Activated naive CD8-positive, alpha-beta T cell treated with anti-CD3 and anti-CD28 coated beads, Interleukin-2, amount 50 U/mL, for 24 hours (primary cell): ENCODE measurements around the gene GPATCH3.
A peak's percentile ranks its signal among the peaks of the same experiment; 100 is the strongest.
"Not testable (repeated sequence)": the region's sequence is repeated elsewhere in the genome, so short reads cannot be mapped to it uniquely, and the experiment has no call there.

ENCODE experiments used
- ATAC-seq: fragments of 150-1000 bp; cut with Tn5 transposase; one replicate; pipeline ENCODE4 v1.10.0; 2021
- DNase-seq: peaks from one replicate; pipeline ENCODE4 v3.0.0; 2021
- H3K27ac Mint-ChIP-seq: one replicate; pipeline ENCODE4 v1.8.0; 2021; ENCODE audit warnings: mild to moderate bottlenecking, mixed read lengths
- H3K27me3 Mint-ChIP-seq: one replicate; pipeline ENCODE4 v1.8.0; 2021; ENCODE audit warnings: mixed read lengths
- H3K36me3 Mint-ChIP-seq: one replicate; pipeline ENCODE4 v1.8.0; 2021; ENCODE audit warnings: low read depth, mixed read lengths
- H3K4me1 Mint-ChIP-seq: one replicate; pipeline ENCODE4 v1.8.0; 2021; ENCODE audit warnings: mixed read lengths
- H3K4me3 Mint-ChIP-seq: one replicate; pipeline ENCODE4 v1.8.0; 2021; ENCODE audit warnings: mild to moderate bottlenecking, moderate library complexity, mixed read lengths
- H3K9me3 Mint-ChIP-seq: one replicate; pipeline ENCODE4 v1.8.0; 2021; ENCODE audit warnings: mixed read lengths

Gene GPATCH3, protein sequence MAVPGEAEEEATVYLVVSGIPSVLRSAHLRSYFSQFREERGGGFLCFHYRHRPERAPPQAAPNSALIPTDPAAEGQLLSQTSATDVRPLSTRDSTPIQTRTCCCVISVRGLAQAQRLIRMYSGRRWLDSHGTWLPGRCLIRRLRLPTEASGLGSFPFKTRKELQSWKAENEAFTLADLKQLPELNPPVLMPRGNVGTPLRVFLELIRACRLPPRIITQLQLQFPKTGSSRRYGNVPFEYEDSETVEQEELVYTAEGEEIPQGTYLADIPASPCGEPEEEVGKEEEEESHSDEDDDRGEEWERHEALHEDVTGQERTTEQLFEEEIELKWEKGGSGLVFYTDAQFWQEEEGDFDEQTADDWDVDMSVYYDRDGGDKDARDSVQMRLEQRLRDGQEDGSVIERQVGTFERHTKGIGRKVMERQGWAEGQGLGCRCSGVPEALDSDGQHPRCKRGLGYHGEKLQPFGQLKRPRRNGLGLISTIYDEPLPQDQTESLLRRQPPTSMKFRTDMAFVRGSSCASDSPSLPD

GRCh38 chr1:26900001-26900814 lies at the start of gene GPATCH3:
Gene GPATCH3 (minus strand): TSS chr1:26900467. CDS start chr1:26900442, 25 bp downstream.
- no peaks in the 10 kb centered on the region for H3K9me3 Mint-ChIP-seq
- DNase-seq, result peak; percentile 87

GRCh38 chr1:26949926-26950319 lies 49.7 kb upstream of the GPATCH3 start:
- Mint-ChIP-seq H3K27ac (no peak overlapping the region), H3K27me3 (no peaks in the 10 kb centered on the region), H3K4me3 (no peak overlapping the region), H3K4me1 (no peaks in the 10 kb centered on the region), H3K36me3 (peaks cover 18% of the 10 kb centered on the region), H3K9me3 (no peaks in the 10 kb centered on the region)
- ATAC-seq (no peak), DNase-seq (no peak)

More at GRCh38 chr1:26900001-26900814, at the start of gene GPATCH3:
- Mint-ChIP-seq H3K4me3 (peak within 1 kb of the TSS; percentile 93), H3K27ac (peak within 1 kb of the TSS; percentile 98), H3K4me1 (peaks cover 29% of the 10 kb centered on the region), H3K36me3 (peaks cover 11% of the 10 kb centered on the region), H3K27me3 (no peaks in the 10 kb centered on the region)
- peak; percentile 89 for ATAC-seq

GRCh38 chr1:26949266-26949925 lies 49.1 kb upstream of the GPATCH3 start:
- Mint-ChIP-seq H3K36me3 (peaks cover 18% of the 10 kb centered on the region), H3K27ac (no peak overlapping the region), H3K27me3 (no peaks in the 10 kb centered on the region), H3K4me3 (no peak overlapping the region), H3K4me1 (no peaks in the 10 kb centered on the region), H3K9me3 (no peaks in the 10 kb centered on the region)
- peak; percentile 6 for ATAC-seq
- DNase-seq, result no peak

DNA sequence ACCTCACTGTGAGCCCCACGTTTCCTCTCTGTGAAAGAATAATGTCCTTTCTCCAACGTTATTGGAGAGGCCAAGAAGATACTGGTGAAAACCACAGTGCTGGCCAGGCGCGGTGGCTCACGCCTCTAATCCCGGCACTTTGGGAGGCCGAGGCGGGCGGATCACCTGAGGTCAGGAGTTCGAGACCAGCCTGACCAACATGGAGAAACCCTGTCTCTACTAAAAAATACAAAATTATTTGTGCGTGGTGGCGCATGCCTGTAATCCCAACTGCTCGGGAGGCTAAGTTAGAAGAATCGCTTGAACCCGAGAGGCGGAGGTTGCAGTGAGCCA lies 48.4 kb upstream of the GPATCH3 start:
- not testable (repeated sequence) for H3K4me1 Mint-ChIP-seq, H3K4me3 Mint-ChIP-seq, DNase-seq, H3K27ac Mint-ChIP-seq, H3K27me3 Mint-ChIP-seq, H3K9me3 Mint-ChIP-seq, ATAC-seq
- peaks cover 18% of the 10 kb centered on the region for H3K36me3 Mint-ChIP-seq

- no peak for DNase-seq
- ATAC-seq, result no peak
- Mint-ChIP-seq H3K36me3 (peaks cover 39% of the 10 kb centered on the region), H3K9me3 (no peaks in the 10 kb centered on the region), H3K27me3 (no peaks in the 10 kb centered on the region), H3K4me3 (no peak overlapping the region), H3K27ac (no peak overlapping the region), H3K4me1 (no peaks in the 10 kb centered on the region)
Measured at GRCh38 chr1:26946270-26946669, 46.0 kb upstream of the GPATCH3 start.

- Mint-ChIP-seq H3K36me3 (peaks cover 42% of the 10 kb centered on the region), H3K4me3 (no peak overlapping the region), H3K27me3 (no peaks in the 10 kb centered on the region), H3K4me1 (no peaks in the 10 kb centered on the region), H3K9me3 (no peaks in the 10 kb centered on the region), H3K27ac (no peak overlapping the region)
- ATAC-seq (no peak), DNase-seq (no peak)
Measured at GRCh38 chr1:26945728-26946127, 45.5 kb upstream of the GPATCH3 start.

DNA sequence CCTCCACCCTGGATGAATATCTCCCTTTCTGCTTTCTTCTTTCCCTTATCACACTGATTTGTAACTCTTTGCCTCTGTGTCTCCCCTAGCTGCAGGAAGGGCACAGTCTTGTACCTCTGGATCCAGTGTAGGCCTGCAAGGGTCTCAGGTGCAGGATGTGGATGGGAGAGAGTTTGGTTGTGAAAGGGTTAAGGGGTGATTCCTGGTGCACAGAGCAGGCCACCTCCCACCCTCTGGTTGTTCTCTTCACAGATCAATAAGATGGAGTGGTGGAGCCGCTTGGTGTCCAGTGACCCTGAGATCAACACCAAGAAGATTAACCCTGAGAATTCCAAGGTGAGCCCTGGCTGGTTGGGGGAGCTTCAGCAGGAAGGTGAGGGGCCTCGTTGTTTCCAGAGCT lies 44.9 kb upstream of the GPATCH3 start:
- H3K4me1 Mint-ChIP-seq, result no peaks in the 10 kb centered on the region
- peaks cover 42% of the 10 kb centered on the region for H3K36me3 Mint-ChIP-seq
- no peak overlapping the region for H3K4me3 Mint-ChIP-seq
- H3K27ac Mint-ChIP-seq, result no peak overlapping the region
- DNase-seq (no peak), ATAC-seq (no peak)
- no peaks in the 10 kb centered on the region for H3K27me3 Mint-ChIP-seq
- H3K9me3 Mint-ChIP-seq, result no peaks in the 10 kb centered on the region

DNA sequence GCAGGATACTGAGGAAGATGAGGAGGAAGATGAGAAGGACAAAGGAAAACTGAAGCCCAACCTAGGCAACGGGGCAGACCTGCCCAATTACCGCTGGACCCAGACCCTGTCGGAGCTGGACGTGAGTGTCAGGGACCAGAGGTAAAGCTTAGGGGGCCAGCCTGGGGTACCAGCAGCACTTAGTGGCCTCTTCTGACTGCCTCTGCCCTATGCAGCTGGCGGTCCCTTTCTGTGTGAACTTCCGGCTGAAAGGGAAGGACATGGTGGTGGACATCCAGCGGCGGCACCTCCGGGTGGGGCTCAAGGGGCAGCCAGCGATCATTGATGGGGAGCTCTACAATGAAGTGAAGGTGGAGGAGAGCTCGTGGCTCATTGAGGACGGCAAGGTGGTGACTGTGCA lies 42.4 kb upstream of the GPATCH3 start:
- peaks cover 51% of the 10 kb centered on the region for H3K36me3 Mint-ChIP-seq
- no peak overlapping the region for H3K27ac Mint-ChIP-seq
- no peaks in the 10 kb centered on the region for H3K27me3 Mint-ChIP-seq
- no peak overlapping the region for H3K4me3 Mint-ChIP-seq
- H3K9me3 Mint-ChIP-seq, result no peaks in the 10 kb centered on the region
- DNase-seq (no peak), ATAC-seq (no peak)
- no peaks in the 10 kb centered on the region for H3K4me1 Mint-ChIP-seq

DNA sequence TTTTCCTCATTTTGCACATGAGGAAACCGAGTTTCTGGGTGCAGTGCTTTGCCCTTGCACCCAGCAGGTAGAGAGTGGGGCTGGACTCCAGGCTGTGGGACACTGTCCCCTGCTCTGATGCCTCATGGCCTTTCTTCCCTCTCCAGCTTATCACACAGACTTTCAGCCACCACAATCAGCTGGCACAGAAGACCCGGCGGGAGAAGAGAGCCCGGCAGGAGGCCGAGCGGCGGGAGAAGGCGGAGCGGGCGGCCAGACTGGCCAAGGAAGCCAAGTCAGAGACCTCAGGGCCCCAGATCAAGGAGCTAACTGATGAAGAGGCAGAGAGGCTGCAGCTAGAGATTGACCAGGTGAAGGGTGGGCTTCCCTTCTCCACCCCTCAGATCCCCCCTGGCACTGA lies 41.0 kb upstream of the GPATCH3 start:
- no peak overlapping the region for H3K4me3 Mint-ChIP-seq
- H3K9me3 Mint-ChIP-seq, result no peaks in the 10 kb centered on the region
- ATAC-seq, result no peak
- peaks cover 56% of the 10 kb centered on the region for H3K36me3 Mint-ChIP-seq
- DNase-seq, result no peak
- H3K27ac Mint-ChIP-seq, result no peak overlapping the region
- H3K4me1 Mint-ChIP-seq, result no peaks in the 10 kb centered on the region
- no peaks in the 10 kb centered on the region for H3K27me3 Mint-ChIP-seq

DNA sequence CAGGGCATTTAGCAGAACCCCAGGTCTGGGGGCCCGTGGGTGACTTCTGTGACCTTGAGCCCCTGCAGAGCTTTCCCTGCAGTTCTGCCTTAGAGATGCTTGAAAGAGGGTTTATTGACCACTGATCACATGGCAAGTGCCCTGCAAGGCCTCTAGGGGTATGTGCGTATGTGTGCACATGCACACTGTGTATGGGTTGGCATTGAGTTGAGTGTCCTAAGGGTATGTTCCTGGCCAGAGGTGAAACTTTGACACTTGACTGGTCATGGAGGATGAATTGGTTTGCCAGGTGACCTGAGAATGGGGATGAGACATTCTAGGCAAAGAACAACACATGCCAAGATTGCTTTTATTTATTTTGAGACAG lies 38.4 kb upstream of the GPATCH3 start:
- peaks cover 56% of the 10 kb centered on the region for H3K36me3 Mint-ChIP-seq
- no peak overlapping the region for H3K4me3 Mint-ChIP-seq
- no peak for ATAC-seq
- no peak overlapping the region for H3K27ac Mint-ChIP-seq
- no peaks in the 10 kb centered on the region for H3K27me3 Mint-ChIP-seq
- H3K4me1 Mint-ChIP-seq, result peaks cover 3% of the 10 kb centered on the region
- no peaks in the 10 kb centered on the region for H3K9me3 Mint-ChIP-seq
- no peak for DNase-seq

- peaks cover 52% of the 10 kb centered on the region for H3K36me3 Mint-ChIP-seq
- DNase-seq (no peak), ATAC-seq (no peak)
- H3K9me3 Mint-ChIP-seq, result no peaks in the 10 kb centered on the region
- H3K27me3 Mint-ChIP-seq, result no peaks in the 10 kb centered on the region
- no peak overlapping the region for H3K27ac Mint-ChIP-seq
- H3K4me3 Mint-ChIP-seq, result no peak overlapping the region
- peaks cover 3% of the 10 kb centered on the region for H3K4me1 Mint-ChIP-seq
Measured at GRCh38 chr1:26938004-26938658, 37.9 kb upstream of the GPATCH3 start.

DNA sequence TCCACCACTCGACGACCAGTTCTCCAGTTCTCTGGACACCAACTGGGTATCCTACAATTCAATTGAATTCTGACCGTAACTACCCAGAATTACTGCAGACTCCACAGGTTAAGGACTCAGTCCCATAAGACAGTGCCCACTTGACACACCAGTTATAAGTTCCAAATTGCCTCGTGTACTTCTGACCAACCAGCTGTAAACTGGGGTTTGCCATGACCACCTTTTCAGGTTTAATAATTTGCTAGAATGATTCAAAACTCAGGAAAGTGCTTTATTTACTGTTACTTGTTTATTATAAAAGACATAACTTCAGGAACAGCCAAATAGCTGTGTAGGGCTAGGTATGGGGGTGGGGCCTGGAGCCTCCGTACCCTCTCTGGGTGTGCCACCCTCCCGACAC lies 36.6 kb upstream of the GPATCH3 start:
- Mint-ChIP-seq H3K9me3 (no peaks in the 10 kb centered on the region), H3K36me3 (peaks cover 48% of the 10 kb centered on the region), H3K27ac (no peak overlapping the region), H3K4me3 (no peak overlapping the region), H3K4me1 (peaks cover 8% of the 10 kb centered on the region), H3K27me3 (no peaks in the 10 kb centered on the region)
- no peak for DNase-seq
- no peak for ATAC-seq

- no peaks in the 10 kb centered on the region for H3K9me3 Mint-ChIP-seq
- peaks cover 8% of the 10 kb centered on the region for H3K4me1 Mint-ChIP-seq
- no peak for ATAC-seq
- peaks cover 50% of the 10 kb centered on the region for H3K36me3 Mint-ChIP-seq
- no peak overlapping the region for H3K27ac Mint-ChIP-seq
- no peaks in the 10 kb centered on the region for H3K27me3 Mint-ChIP-seq
- no peak for DNase-seq
- H3K4me3 Mint-ChIP-seq, result no peak overlapping the region
Measured at GRCh38 chr1:26932531-26932930, 32.3 kb upstream of the GPATCH3 start.

GRCh38 chr1:26923711-26924110 lies 23.4 kb upstream of the GPATCH3 start:
- peak overlapping the region; percentile 97 for H3K27ac Mint-ChIP-seq
- peaks cover 43% of the 10 kb centered on the region for H3K4me1 Mint-ChIP-seq
- no peak for DNase-seq
- no peaks in the 10 kb centered on the region for H3K27me3 Mint-ChIP-seq
- no peak for ATAC-seq
- H3K4me3 Mint-ChIP-seq, result peak overlapping the region; percentile 94
- peaks cover 56% of the 10 kb centered on the region for H3K36me3 Mint-ChIP-seq
- no peaks in the 10 kb centered on the region for H3K9me3 Mint-ChIP-seq
